SK-N-SH (cell line): ENCODE data around the gene CEACAM1. TPM values are rescaled to one million over a fixed set of nuclear protein-coding genes. Genes with fewer than 3 reads are reported as not detected.

Source experiments
- CTCF ChIA-PET: fragments of 300-600, 350-600 bp; formaldehyde crosslinking; extraction: SDS; loops from one replicate; lab custom pipeline; 2021; lab: Yijun Ruan, JAX
- POLR2A ChIA-PET: fragments of 350-600 bp; sonication (Branson Sonifier 250); formaldehyde crosslinking; extraction: SDS; loops from one replicate; lab custom pipeline; 2020; ENCODE audit warnings: antibody characterized with exemption, inconsistent platforms; lab: Yijun Ruan, JAX
- DNase-seq: peaks from one replicate; pipeline ENCODE4 v3.0.0; 2012
- H2AFZ ChIP-seq: fragments of 200-600 bp; sonication (generic); 2 replicates; pipeline ENCODE4 v1.8.1; 2016; ENCODE audit warnings: antibody characterized with exemption, mild to moderate bottlenecking, low read depth
- H3F3A ChIP-seq: fragments of 200-600 bp; sonication (generic); replicated peaks from 2 replicates; pipeline ENCODE3; 2016; ENCODE audit warnings: antibody characterized with exemption, mild to moderate bottlenecking; ENCODE audit not compliant: insufficient read depth
- H3K27ac ChIP-seq, 2 experiments: fragments of 200-500 bp in 1 of 2; fragments of 200-600 bp in 1 of 2; sonication (Bioruptor generic) in 1 of 2; sonication (generic), shearing (Covaris generic) in 1 of 2; 2 replicates each; pipeline versions ENCODE4 v1.5.1 to v1.6.1; 2014 to 2016; ENCODE audit warnings: low read depth in 2 of 2, inconsistent platforms in 1 of 2, low read length in 1 of 2, mild to moderate bottlenecking in 1 of 2, mixed read lengths in 1 of 2
- H3K27me3 ChIP-seq: fragments of 200-600 bp; sonication (generic), shearing (Covaris generic); 2 replicates; pipeline ENCODE4 v1.6.1; 2016; ENCODE audit warnings: mixed run types; ENCODE audit not compliant: insufficient read depth
- H3K36me3 ChIP-seq, 2 experiments: fragments of 200-500 bp in 1 of 2; fragments of 200-600 bp in 1 of 2; sonication (Bioruptor generic) in 1 of 2; sonication (generic) in 1 of 2; replicated peaks in 1 of 2; 2 replicates each; pipeline versions ENCODE3 to v1.5.1; 2014 to 2016; ENCODE audit warnings: low read length in 1 of 2, mild to moderate bottlenecking in 1 of 2; ENCODE audit not compliant: insufficient read depth in 2 of 2, control insufficient read depth in 1 of 2
- H3K4me1 ChIP-seq, 2 experiments: fragments of 200-500 bp in 1 of 2; fragments of 200-600 bp in 1 of 2; sonication (Bioruptor generic) in 1 of 2; sonication (generic), shearing (Covaris generic) in 1 of 2; 2 replicates each; pipeline versions ENCODE4 v1.5.1 to v1.6.1; 2014 to 2016; ENCODE audit warnings: low read depth in 1 of 2, low read length in 1 of 2, mixed run types in 1 of 2; ENCODE audit not compliant: insufficient read depth in 2 of 2, control insufficient read depth in 1 of 2
- H3K4me2 ChIP-seq: fragments of 200-600 bp; sonication (generic), shearing (Covaris generic); 2 replicates; pipeline ENCODE4 v1.6.1; 2017; ENCODE audit warnings: mixed run types
- H3K4me3 ChIP-seq, 2 experiments: fragments of 200-500 bp in 1 of 2; fragments of 200-600 bp in 1 of 2; sonication (Bioruptor generic) in 1 of 2; sonication (generic), shearing (Covaris generic) in 1 of 2; 2 replicates each; pipeline versions ENCODE4 v1.5.1 to v1.8.1; 2014 to 2016; ENCODE audit warnings: low read depth in 2 of 2, inconsistent platforms in 1 of 2, low read length in 1 of 2, mild to moderate bottlenecking in 1 of 2, mixed read lengths in 1 of 2, moderate library complexity in 1 of 2
- H3K79me2 ChIP-seq: fragments of 200-600 bp; sonication (generic); 2 replicates; pipeline ENCODE4 v1.8.1; 2017; ENCODE audit warnings: mild to moderate bottlenecking; ENCODE audit not compliant: insufficient read depth
- H3K9ac ChIP-seq: fragments of 200-600 bp; sonication (generic); 2 replicates; pipeline ENCODE4 v1.6.1; 2017; ENCODE audit warnings: mixed run types
- H3K9me2 ChIP-seq: fragments of 200-600 bp; sonication (generic); 2 replicates; pipeline ENCODE4 v1.6.1; 2017; ENCODE audit warnings: mixed run types
- H3K9me3 ChIP-seq: fragments of 200-600 bp; sonication (generic); 2 replicates; pipeline ENCODE4 v1.6.1; 2017; ENCODE audit warnings: mixed run types, mild to moderate bottlenecking, moderate library complexity
- H4K20me1 ChIP-seq: fragments of 200-600 bp; sonication (generic); 2 replicates; pipeline ENCODE4 v1.6.1; 2017; ENCODE audit warnings: mild to moderate bottlenecking, mixed run types; ENCODE audit not compliant: insufficient read depth
- CHD2 ChIP-seq: fragments of 150-350 bp; IDR thresholded peaks from 2 replicates; pipeline ENCODE4 v1.6.1; 2018; ENCODE audit warnings: low read length; ENCODE audit not compliant: partially characterized antibody
- EP300 ChIP-seq, 2 experiments: IDR thresholded peaks; 2 replicates each; pipeline versions ENCODE4 v1.4.0 to v1.6.1; 2012; ENCODE audit warnings: borderline replicate concordance in 1 of 2, low read depth in 1 of 2, low read length in 1 of 2
- GABPA ChIP-seq: IDR thresholded peaks from 2 replicates; pipeline ENCODE4 v1.4.0; 2012; ENCODE audit warnings: low read depth, mild to moderate bottlenecking
- IRF3 ChIP-seq: fragments of 150-350 bp; IDR thresholded peaks from 2 replicates; pipeline ENCODE4 v1.6.1; 2016; ENCODE audit warnings: mild to moderate bottlenecking, low read depth, low read length
- JUND ChIP-seq: IDR thresholded peaks from 2 replicates; pipeline ENCODE4 v1.4.0; 2012
- MAX ChIP-seq: IDR thresholded peaks from 2 replicates; pipeline ENCODE4 v1.4.0; 2012; ENCODE audit warnings: low read depth
- MXI1 ChIP-seq: IDR thresholded peaks from 2 replicates; pipeline ENCODE4 v1.6.1; 2012; ENCODE audit warnings: mild to moderate bottlenecking, low read depth, low read length, improper control_type of control experiment
- NFIC ChIP-seq: IDR thresholded peaks from 2 replicates; pipeline ENCODE4 v1.4.0; 2012; ENCODE audit warnings: borderline replicate concordance
- NRF1 ChIP-seq: IDR thresholded peaks from 2 replicates; pipeline ENCODE4 v1.6.1; 2012; ENCODE audit warnings: low read depth, mild to moderate bottlenecking, low read length
- POLR2AphosphoS5 ChIP-seq: IDR thresholded peaks from 2 replicates; pipeline ENCODE4 v1.6.1; 2012; ENCODE audit warnings: low read depth, low read length
- RAD21 ChIP-seq: IDR thresholded peaks from 2 replicates; pipeline ENCODE4 v1.6.1; 2012; ENCODE audit warnings: mild to moderate bottlenecking, low read length
- RFX5 ChIP-seq: IDR thresholded peaks from 2 replicates; pipeline ENCODE4 v1.6.1; 2012; ENCODE audit warnings: mild to moderate bottlenecking, improper control_type of control experiment, low read length
- SMC3 ChIP-seq: IDR thresholded peaks from 2 replicates; pipeline ENCODE4 v1.6.1; 2012; ENCODE audit warnings: low read depth, low read length, improper control_type of control experiment
- TAF1 ChIP-seq: IDR thresholded peaks from 2 replicates; pipeline ENCODE4 v1.6.1; 2012; ENCODE audit warnings: low read depth, mild to moderate bottlenecking, low read length, moderate library complexity, borderline replicate concordance
- TEAD4 ChIP-seq: IDR thresholded peaks from 2 replicates; pipeline ENCODE4 v1.4.0; 2012; ENCODE audit warnings: mild to moderate bottlenecking, borderline replicate concordance; ENCODE audit not compliant: insufficient read depth
- ZBTB33 ChIP-seq: IDR thresholded peaks from 2 replicates; pipeline ENCODE4 v1.4.0; 2012; ENCODE audit warnings: low read depth, borderline replicate concordance
- WGBS: methylation state at CpG from one replicate; pipeline ENCODE4 v1.1.6; 2017; ENCODE audit warnings: low lambda C conversion rate; 5-methylcytosine and 5-hydroxymethylcytosine counted together
- polyA plus RNA-seq, 3 experiments: library from polyadenylated mRNA; depleted of rRNA; stranded (reverse); fragments of >200 nt; gene quantifications; 2 replicates each; pipeline ENCODE4 v1.2.3, GENCODE V29; 2012
- TF ChIP-seq, protein P1 (sequence below): IDR thresholded peaks from 2 replicates; pipeline ENCODE4 v1.4.0; 2012; ENCODE audit warnings: low read depth, borderline replicate concordance
- TF ChIP-seq, protein P2 (sequence below): IDR thresholded peaks from 2 replicates; pipeline ENCODE4 v1.6.1; 2012; ENCODE audit warnings: mild to moderate bottlenecking, low read depth, low read length, moderate library complexity
- TF ChIP-seq, protein P3 (sequence below): fragments of 150-350 bp; IDR thresholded peaks from 2 replicates; pipeline ENCODE4 v1.6.1; 2017; ENCODE audit warnings: antibody characterized with exemption, low read length, low read depth, borderline replicate concordance

CEACAM1 gene
- polyA plus RNA-seq, 1 of the 3 experiments (the other 2 are of a cell fraction), result 0.53 TPM

DNA sequence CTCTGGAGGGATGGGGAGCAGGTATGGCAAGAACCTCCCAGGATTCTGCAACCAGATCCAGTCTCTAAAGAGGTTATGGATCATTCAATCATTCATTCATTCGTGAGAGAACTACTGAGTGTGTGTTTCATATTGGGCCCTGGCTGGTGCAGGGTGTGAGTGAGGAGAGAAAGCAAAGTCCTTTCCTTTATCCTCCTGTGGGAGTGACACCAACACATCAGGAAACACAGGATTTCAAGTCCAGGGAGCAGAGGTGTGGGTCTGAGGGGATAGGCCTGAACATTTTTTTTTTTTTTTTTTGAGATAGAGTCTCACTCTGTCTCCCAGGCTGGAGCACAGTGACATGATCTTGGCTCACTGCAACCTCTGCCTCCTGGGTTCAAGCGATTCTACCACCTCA is 3.3 kb downstream of the CEACAM1 start:
- TF ChIP-seq MAX (no peak), NFIC (no peak), GABPA (no peak), NRF1 (no peak), EP300 (IDR thresholded peaks at IDR 0.05; ENCODE audit: borderline replicate concordance in 1 of 2, low read depth in 1 of 2, low read length in 1 of 2) (no peak), ZBTB33 (no peak), POLR2AphosphoS5 (no peak), IRF3 (no peak), CHD2 (no peak), MXI1 (no peak), SMC3 (no peak), RAD21 (no peak), TAF1 (no peak), TEAD4 (no peak), RFX5 (no peak), JUND (no peak)
- TF ChIP-seq, protein P1, sequence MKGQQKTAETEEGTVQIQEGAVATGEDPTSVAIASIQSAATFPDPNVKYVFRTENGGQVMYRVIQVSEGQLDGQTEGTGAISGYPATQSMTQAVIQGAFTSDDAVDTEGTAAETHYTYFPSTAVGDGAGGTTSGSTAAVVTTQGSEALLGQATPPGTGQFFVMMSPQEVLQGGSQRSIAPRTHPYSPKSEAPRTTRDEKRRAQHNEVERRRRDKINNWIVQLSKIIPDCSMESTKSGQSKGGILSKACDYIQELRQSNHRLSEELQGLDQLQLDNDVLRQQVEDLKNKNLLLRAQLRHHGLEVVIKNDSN, result no peak
- TF ChIP-seq, protein P2, sequence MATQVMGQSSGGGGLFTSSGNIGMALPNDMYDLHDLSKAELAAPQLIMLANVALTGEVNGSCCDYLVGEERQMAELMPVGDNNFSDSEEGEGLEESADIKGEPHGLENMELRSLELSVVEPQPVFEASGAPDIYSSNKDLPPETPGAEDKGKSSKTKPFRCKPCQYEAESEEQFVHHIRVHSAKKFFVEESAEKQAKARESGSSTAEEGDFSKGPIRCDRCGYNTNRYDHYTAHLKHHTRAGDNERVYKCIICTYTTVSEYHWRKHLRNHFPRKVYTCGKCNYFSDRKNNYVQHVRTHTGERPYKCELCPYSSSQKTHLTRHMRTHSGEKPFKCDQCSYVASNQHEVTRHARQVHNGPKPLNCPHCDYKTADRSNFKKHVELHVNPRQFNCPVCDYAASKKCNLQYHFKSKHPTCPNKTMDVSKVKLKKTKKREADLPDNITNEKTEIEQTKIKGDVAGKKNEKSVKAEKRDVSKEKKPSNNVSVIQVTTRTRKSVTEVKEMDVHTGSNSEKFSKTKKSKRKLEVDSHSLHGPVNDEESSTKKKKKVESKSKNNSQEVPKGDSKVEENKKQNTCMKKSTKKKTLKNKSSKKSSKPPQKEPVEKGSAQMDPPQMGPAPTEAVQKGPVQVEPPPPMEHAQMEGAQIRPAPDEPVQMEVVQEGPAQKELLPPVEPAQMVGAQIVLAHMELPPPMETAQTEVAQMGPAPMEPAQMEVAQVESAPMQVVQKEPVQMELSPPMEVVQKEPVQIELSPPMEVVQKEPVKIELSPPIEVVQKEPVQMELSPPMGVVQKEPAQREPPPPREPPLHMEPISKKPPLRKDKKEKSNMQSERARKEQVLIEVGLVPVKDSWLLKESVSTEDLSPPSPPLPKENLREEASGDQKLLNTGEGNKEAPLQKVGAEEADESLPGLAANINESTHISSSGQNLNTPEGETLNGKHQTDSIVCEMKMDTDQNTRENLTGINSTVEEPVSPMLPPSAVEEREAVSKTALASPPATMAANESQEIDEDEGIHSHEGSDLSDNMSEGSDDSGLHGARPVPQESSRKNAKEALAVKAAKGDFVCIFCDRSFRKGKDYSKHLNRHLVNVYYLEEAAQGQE, result no peak
- TF ChIP-seq, protein P3, sequence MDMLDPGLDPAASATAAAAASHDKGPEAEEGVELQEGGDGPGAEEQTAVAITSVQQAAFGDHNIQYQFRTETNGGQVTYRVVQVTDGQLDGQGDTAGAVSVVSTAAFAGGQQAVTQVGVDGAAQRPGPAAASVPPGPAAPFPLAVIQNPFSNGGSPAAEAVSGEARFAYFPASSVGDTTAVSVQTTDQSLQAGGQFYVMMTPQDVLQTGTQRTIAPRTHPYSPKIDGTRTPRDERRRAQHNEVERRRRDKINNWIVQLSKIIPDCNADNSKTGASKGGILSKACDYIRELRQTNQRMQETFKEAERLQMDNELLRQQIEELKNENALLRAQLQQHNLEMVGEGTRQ, result no peak
- Histone ChIP-seq H2AFZ (no peak overlapping the region), H3K27me3 (no peaks in the 10 kb centered on the region), H3F3A (no peaks in the 10 kb centered on the region), H3K4me3 (no peak overlapping the region), H3K9me2 (no peaks in the 10 kb centered on the region), H3K4me1 (no peaks in the 10 kb centered on the region; a peak in 1 of 4 replicates), H3K9ac (no peak overlapping the region), H3K9me3 (no peaks in the 10 kb centered on the region), H3K36me3 (no peaks in the 10 kb centered on the region), H4K20me1 (no peaks in the 10 kb centered on the region), H3K4me2 (no peak overlapping the region), H3K27ac (no peak overlapping the region), H3K79me2 (no peaks in the 10 kb centered on the region)
- 53% methylated on average over 2 of the region's 2 CpGs for WGBS
- CTCF ChIA-PET, result interaction anchor here (7.0 kb wide), 1 partner anchor 74 kb away, joined by 86 read pairs; no protein-coding TSS in a partner anchor
- DNase-seq, result no peak
- POLR2A ChIA-PET, result no interaction called here
